H9 (cell line): ENCODE results near the gene CCDC80. TPM values are rescaled to one million over a fixed set of nuclear protein-coding genes. Genes with fewer than 3 reads are reported as not detected.

Experiments used
- DNase-seq: peaks from one replicate; pipeline ENCODE4 v3.0.0-alpha.2; 2017
- H2AFZ ChIP-seq: one replicate; pipeline ENCODE4 v1.6.1; 2013; ENCODE audit warnings: mild to moderate bottlenecking, low read length, control low read depth, moderate library complexity
- H2AK5ac ChIP-seq: 2 replicates; pipeline ENCODE4 v1.6.1; 2013; ENCODE audit warnings: low read length, control low read depth, mixed read lengths; ENCODE audit not compliant: insufficient read length
- H2BK120ac ChIP-seq: one replicate; pipeline ENCODE4 v1.6.1; 2013; ENCODE audit warnings: low read depth, mild to moderate bottlenecking, low read length, control low read depth, inconsistent platforms; ENCODE audit not compliant: poor library complexity, severe bottlenecking
- H2BK12ac ChIP-seq: 2 replicates; pipeline ENCODE4 v1.6.1; 2013; ENCODE audit warnings: low read length, control low read depth, mixed read lengths, low read depth; ENCODE audit not compliant: insufficient read length
- H2BK15ac ChIP-seq: 2 replicates; pipeline ENCODE4 v1.6.1; 2013; ENCODE audit warnings: low read depth, low read length, control low read depth
- H2BK20ac ChIP-seq: one replicate; pipeline ENCODE4 v1.6.1; 2013; ENCODE audit warnings: low read depth, mild to moderate bottlenecking, low read length, control low read depth, inconsistent platforms; ENCODE audit not compliant: poor library complexity, severe bottlenecking
- H2BK5ac ChIP-seq: 2 replicates; pipeline ENCODE4 v1.6.1; 2013; ENCODE audit warnings: low read length, control low read depth, mixed read lengths; ENCODE audit not compliant: insufficient read length
- H3K14ac ChIP-seq: 2 replicates; pipeline ENCODE4 v1.6.1; 2013; ENCODE audit warnings: low read length, control low read depth; ENCODE audit not compliant: insufficient read depth
- H3K18ac ChIP-seq: 2 replicates; pipeline ENCODE4 v1.6.1; 2013; ENCODE audit warnings: low read depth, mild to moderate bottlenecking, mixed read lengths, low read length, control low read depth; ENCODE audit not compliant: insufficient read length
- H3K23ac ChIP-seq: 2 replicates; pipeline ENCODE4 v1.6.1; 2013; ENCODE audit warnings: low read length, control low read depth, mixed read lengths, low read depth; ENCODE audit not compliant: insufficient read length
- H3K23me2 ChIP-seq: 2 replicates; pipeline ENCODE4 v1.6.1; 2013; ENCODE audit warnings: low read depth, mild to moderate bottlenecking, mixed read lengths, low read length, control low read depth; ENCODE audit not compliant: insufficient read length, poor library complexity, severe bottlenecking
- H3K27ac ChIP-seq: 2 replicates; pipeline ENCODE4 v1.5.1; 2013; ENCODE audit warnings: low read length, control low read depth, mixed read lengths, low read depth; ENCODE audit not compliant: insufficient read length
- H3K27me3 ChIP-seq: 2 replicates; pipeline ENCODE4 v1.6.1; 2013; ENCODE audit warnings: low read length, control low read depth, inconsistent platforms; ENCODE audit not compliant: insufficient read depth
- H3K4ac ChIP-seq: 2 replicates; pipeline ENCODE4 v1.6.1; 2013; ENCODE audit warnings: low read depth, mild to moderate bottlenecking, control low read depth, inconsistent platforms, low read length, moderate library complexity
- H3K4me1 ChIP-seq: 2 replicates; pipeline ENCODE4 v1.6.1; 2013; ENCODE audit warnings: low read length, control low read depth, inconsistent platforms; ENCODE audit not compliant: insufficient read depth
- H3K4me2 ChIP-seq: 2 replicates; pipeline ENCODE4 v1.6.1; 2013; ENCODE audit warnings: low read length, control low read depth, mixed read lengths; ENCODE audit not compliant: insufficient read length, insufficient read depth
- H3K56ac ChIP-seq: 2 replicates; pipeline ENCODE4 v1.6.1; 2013; ENCODE audit warnings: low read depth, mild to moderate bottlenecking, mixed read lengths, low read length, control low read depth; ENCODE audit not compliant: insufficient read length
- H3K79me1 ChIP-seq: 2 replicates; pipeline ENCODE4 v1.6.1; 2013; ENCODE audit warnings: low read depth, mild to moderate bottlenecking, moderate library complexity, low read length, control low read depth, inconsistent platforms; ENCODE audit not compliant: insufficient read depth, poor library complexity, severe bottlenecking
- H3K79me2 ChIP-seq: 2 replicates; pipeline ENCODE4 v1.6.1; 2013; ENCODE audit warnings: low read length, control low read depth, inconsistent platforms; ENCODE audit not compliant: insufficient read depth
- H3K9ac ChIP-seq: 2 replicates; pipeline ENCODE4 v1.6.1; 2013; ENCODE audit warnings: low read length, control low read depth, mixed read lengths; ENCODE audit not compliant: insufficient read length; ENCODE audit errors: extremely low read depth
- H3K9me3 ChIP-seq: one replicate; pipeline ENCODE4 v1.6.1; 2013; ENCODE audit warnings: low read depth, low read length, inconsistent platforms; ENCODE audit not compliant: control insufficient read depth
- H3T11ph ChIP-seq: one replicate; pipeline ENCODE4 v1.6.1; 2013; ENCODE audit warnings: mild to moderate bottlenecking, low read length, control low read depth, inconsistent platforms
- H4K20me1 ChIP-seq: one replicate; pipeline ENCODE4 v1.6.1; 2013; ENCODE audit not compliant: control insufficient read depth, insufficient read length, insufficient read depth
- H4K5ac ChIP-seq: 2 replicates; pipeline ENCODE4 v1.6.1; 2013; ENCODE audit warnings: low read depth, mild to moderate bottlenecking, mixed read lengths, low read length, control low read depth; ENCODE audit not compliant: insufficient read length
- H4K8ac ChIP-seq: replicated peaks from 2 replicates; pipeline ENCODE4 v1.6.1; 2013; ENCODE audit warnings: low read length, control low read depth, mixed read lengths, low read depth; ENCODE audit not compliant: insufficient read length
- H4K91ac ChIP-seq: 2 replicates; pipeline ENCODE4 v1.6.1; 2013; ENCODE audit warnings: low read depth, mild to moderate bottlenecking, moderate library complexity, mixed read lengths, low read length, control low read depth; ENCODE audit not compliant: insufficient read length
- H3K27ac Mint-ChIP-seq, 3 experiments: 2 replicates in 2 of 3; 3 replicates in 1 of 3; pipeline ENCODE4 v1.8.0; 2020 to 2021; ENCODE audit warnings: mixed read lengths in 3 of 3, mild to moderate bottlenecking in 1 of 3, moderate library complexity in 1 of 3
- H3K27me3 Mint-ChIP-seq: 2 replicates; pipeline ENCODE4 v1.8.0; 2021; ENCODE audit warnings: low read depth, mild to moderate bottlenecking, moderate library complexity, mixed read lengths
- H3K36me3 Mint-ChIP-seq, 3 experiments: 2 replicates in 2 of 3; 3 replicates in 1 of 3; pipeline ENCODE4 v1.8.0; 2020 to 2021; ENCODE audit warnings: low read depth in 3 of 3, mixed read lengths in 3 of 3; ENCODE audit not compliant: insufficient read depth in 1 of 3
- H3K4me1 Mint-ChIP-seq, 2 experiments: 2 replicates each; pipeline ENCODE4 v1.8.0; 2020; ENCODE audit warnings: mixed read lengths in 2 of 2
- H3K4me3 Mint-ChIP-seq, 2 experiments: 2 replicates in 1 of 2; 3 replicates in 1 of 2; pipeline ENCODE4 v1.8.0; 2020 to 2021; ENCODE audit warnings: mild to moderate bottlenecking in 2 of 2, mixed read lengths in 2 of 2, moderate library complexity in 1 of 2
- H3K9me3 Mint-ChIP-seq, 2 experiments: 2 replicates in 1 of 2; 3 replicates in 1 of 2; pipeline ENCODE4 v1.8.0; 2020; ENCODE audit warnings: mild to moderate bottlenecking in 2 of 2, mixed read lengths in 2 of 2, moderate library complexity in 1 of 2
- CTCF ChIP-seq: fragments of 200-600 bp; sonication (generic); conservative IDR thresholded peaks from 3 replicates; pipeline ENCODE4 v1.8.0; 2021; ENCODE audit warnings: antibody characterized with exemption, mild to moderate bottlenecking
- WGBS: extraction: QIAGEN DNeasy Blood & Tissue Kit; methylation state at CpG from one replicate; pipeline ENCODE4 v1.1.7; 2013; ENCODE audit warnings: missing lambda C conversion rate, low lambda C conversion rate, mixed read lengths; ENCODE audit not compliant: insufficient read length; ENCODE audit errors: extremely low coverage; 5-methylcytosine and 5-hydroxymethylcytosine counted together
- total RNA-seq: library from RNA; stranded (reverse); gene quantifications from 2 replicates; pipeline ENCODE4 v1.2.1, GENCODE V29; 2021

Gene CCDC80
- total RNA-seq, 1 experiment from 2014 or later, result 5.4 TPM

GRCh38 chr3:112650482-112650881 lies 9.5 kb upstream of the CCDC80 start:
- no peak overlapping the region for H2BK12ac ChIP-seq
- no peak overlapping the region for H3K27ac Mint-ChIP-seq
- no peaks in the 10 kb centered on the region for H3K36me3 Mint-ChIP-seq

More at GRCh38 chr3:112650482-112650881, 9.5 kb upstream of the CCDC80 start:
- Histone ChIP-seq H3K27me3 (no peaks in the 10 kb centered on the region), H3K4me2 (no peak overlapping the region), H3K4ac (no peak overlapping the region), H2BK5ac (no peak overlapping the region), H3K23ac (no peak overlapping the region), H3K4me1 (peaks cover 4% of the 10 kb centered on the region; the same call in 1 of the 2 replicates), H3K23me2 (no peaks in the 10 kb centered on the region), H2BK20ac (no peak overlapping the region), H3K18ac (no peak overlapping the region), H2AK5ac (no peak overlapping the region), H3K9ac (no peak overlapping the region), H3K27ac (no peak overlapping the region), H4K91ac (no peak overlapping the region), H3K56ac (no peak overlapping the region), H3K9me3 (no peaks in the 10 kb centered on the region), H4K20me1 (no peaks in the 10 kb centered on the region), H3K79me1 (no peaks in the 10 kb centered on the region), H3K14ac (no peak overlapping the region), H3T11ph (no peak overlapping the region), H4K8ac (no peak overlapping the region), H3K79me2 (no peaks in the 10 kb centered on the region), H2BK15ac (no peak overlapping the region), H4K5ac (no peak overlapping the region), H2BK120ac (no peak overlapping the region), H2AFZ (no peak overlapping the region)
- no CpG with 5 or more reads among the region's 3 CpGs for WGBS
- Mint-ChIP-seq H3K27me3 (no peaks in the 10 kb centered on the region), H3K9me3 (no peaks in the 10 kb centered on the region; a peak in 1 of 5 replicates), H3K4me3 (no peak overlapping the region), H3K4me1 (peaks cover 22 to 23% of the 10 kb centered on the region in 2 experiments)
- DNase-seq, result no peak
- TF ChIP-seq CTCF, result no peak
